T-cell (primary cell): ENCODE results near the gene EFHC1. TPM values are rescaled to one million over a fixed set of nuclear protein-coding genes. Genes with fewer than 3 reads are reported as not detected.
"Not testable (repeated sequence)": the region's sequence is repeated elsewhere in the genome, so short reads cannot be mapped to it uniquely, and the experiment has no call there.

Experiments
- ATAC-seq, 4 experiments: fragments of 200-7000 bp in 3 of 4; fragments of 150-1000 bp in 1 of 4; cut with Tn5 transposase; replicated peaks in 1 of 4; 1 replicate in 3 of 4; 2 replicates in 1 of 4; pipeline ENCODE4 v1.10.0; 2021; ENCODE audit warnings: moderate library complexity in 3 of 4, mild to moderate bottlenecking in 2 of 4, moderate number of reproducible peaks in 1 of 4
- CTCF ChIA-PET, 2 donors: fragments of 300-600 bp; sonication (Branson Sonifier 250); formaldehyde crosslinking; loops; one replicate each; lab custom pipeline; 2022; ENCODE audit warnings: antibody characterized with exemption in 2 of 2; lab: Charles Lee
- POLR2A ChIA-PET, 2 donors: fragments of 300-600 bp; sonication (Branson Sonifier 250); formaldehyde crosslinking; loops; one replicate each; lab custom pipeline; 2022; ENCODE audit warnings: antibody characterized with exemption in 2 of 2; lab: Charles Lee
- DNase-seq, 35 experiments: peaks; one replicate each; pipeline versions ENCODE4 v3.0.0 to v3.0.0-alpha.2; 2013 to 2023
- H3K27ac ChIP-seq: one replicate; pipeline ENCODE4 v1.5.1; 2013; ENCODE audit warnings: low read length
- H3K27me3 ChIP-seq, 2 experiments: replicated peaks in 1 of 2; 1 replicate in 1 of 2; 2 replicates in 1 of 2; pipeline versions ENCODE4 v1.6.1 to v1.7.0; 2013; ENCODE audit warnings: low read length in 1 of 2, mixed read lengths in 1 of 2; ENCODE audit not compliant: control insufficient read depth in 2 of 2, insufficient read depth in 2 of 2; ENCODE audit errors: extremely low read depth in 1 of 2
- H3K36me3 ChIP-seq, 2 donors: 1 replicate in 1 of 2; 2 replicates in 1 of 2; pipeline versions ENCODE4 v1.6.1 to v1.7.0; 2013; ENCODE audit warnings: low read length in 1 of 2; ENCODE audit not compliant: control insufficient read depth in 2 of 2, insufficient read depth in 1 of 2; ENCODE audit errors: extremely low read depth in 1 of 2
- H3K4me1 ChIP-seq, 2 experiments: 1 replicate in 1 of 2; 2 replicates in 1 of 2; pipeline versions ENCODE4 v1.6.1 to v1.7.0; 2013; ENCODE audit warnings: low read length in 2 of 2, mixed read lengths in 1 of 2; ENCODE audit not compliant: insufficient read depth in 2 of 2, control insufficient read depth in 1 of 2; ENCODE audit errors: extremely low read depth in 1 of 2
- H3K4me3 ChIP-seq, 2 donors: 1 replicate in 1 of 2; 2 replicates in 1 of 2; pipeline versions ENCODE4 v1.5.1 to v1.7.0; 2013; ENCODE audit warnings: mild to moderate bottlenecking in 2 of 2, low read length in 1 of 2, moderate library complexity in 1 of 2; ENCODE audit not compliant: control insufficient read depth in 1 of 2; ENCODE audit errors: extremely low read depth in 1 of 2
- H3K9me3 ChIP-seq: 2 replicates; pipeline ENCODE4 v1.7.0; 2013
- H3K27ac Mint-ChIP-seq, 2 donors: one replicate each; pipeline ENCODE4 v1.8.0; 2020 to 2021; ENCODE audit warnings: mild to moderate bottlenecking in 2 of 2, mixed read lengths in 2 of 2
- H3K27me3 Mint-ChIP-seq, 2 donors: one replicate each; pipeline ENCODE4 v1.8.0; 2021 to 2022; ENCODE audit warnings: mixed read lengths in 2 of 2
- H3K36me3 Mint-ChIP-seq: one replicate; pipeline ENCODE4 v1.8.0; 2021; ENCODE audit warnings: mixed read lengths
- H3K4me1 Mint-ChIP-seq, 3 donors: one replicate each; pipeline ENCODE4 v1.8.0; 2020 to 2022; ENCODE audit warnings: mixed read lengths in 3 of 3, mild to moderate bottlenecking in 1 of 3
- H3K4me3 Mint-ChIP-seq, 3 donors: one replicate each; pipeline ENCODE4 v1.8.0; 2020 to 2022; ENCODE audit warnings: mild to moderate bottlenecking in 3 of 3, mixed read lengths in 3 of 3, moderate library complexity in 3 of 3
- H3K9me3 Mint-ChIP-seq, 3 donors: one replicate each; pipeline ENCODE4 v1.8.0; 2020 to 2022; ENCODE audit warnings: mixed read lengths in 3 of 3
- WGBS: methylation state at CpG from one replicate; pipeline ENCODE4 v1.1.5; 2013; ENCODE audit warnings: missing lambda C conversion rate; ENCODE audit not compliant: insufficient coverage; 5-methylcytosine and 5-hydroxymethylcytosine counted together
- total RNA-seq, 35 experiments: library from RNA in 6 of 35; stranded (reverse) in 6 of 35; fragments of 120-200 nt in 1 of 35; gene quantifications; one replicate each; pipeline versions ENCODE4 v1.2.1 to v1.2.4 and lab custom pipeline; 2013 to 2026

Gene EFHC1
- total RNA-seq, 5 donors from 2014 or later (not counting 1 experiment from before 2014, with no cell fraction given), result 4.5 to 8.6 (median 6.2) TPM

DNA sequence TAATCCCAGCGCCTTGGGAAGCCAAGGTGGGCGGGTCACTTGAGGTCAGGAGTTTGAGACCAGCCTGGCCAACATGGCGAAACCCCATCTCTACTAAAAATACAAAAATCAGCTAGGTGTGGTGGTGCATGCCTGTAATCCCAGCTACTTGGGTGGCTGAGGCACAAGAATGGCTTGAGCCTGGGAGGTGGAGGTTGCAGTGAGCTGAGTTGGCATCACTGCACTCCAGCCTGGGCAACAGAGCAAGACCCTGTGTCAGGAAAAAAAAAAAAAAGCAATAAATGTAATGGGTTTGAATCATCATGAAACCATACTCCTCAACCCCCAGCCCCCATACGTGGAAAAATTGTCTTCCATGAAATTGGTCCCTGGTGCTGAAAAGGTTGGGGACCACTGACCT lies 32.0 kb upstream of the EFHC1 start:
- WGBS, result no CpG with 5 or more reads among the region's 4 CpGs
- H3K27me3 Mint-ChIP-seq, H3K36me3 ChIP-seq, H3K27me3 ChIP-seq, H3K9me3 ChIP-seq, DNase-seq, H3K4me3 ChIP-seq, H3K9me3 Mint-ChIP-seq, ATAC-seq, H3K4me3 Mint-ChIP-seq: not testable (repeated sequence)
- peaks cover 19% of the 10 kb centered on the region for H3K36me3 Mint-ChIP-seq
- Histone ChIP-seq H3K4me1 (peaks cover 34 to 54% of the 10 kb centered on the region in 2 experiments), H3K27ac (peak overlapping the region; percentile 89)
- ChIA-PET POLR2A (interaction anchor here in 1 of 2 donors (0.7 kb wide), 1 partner anchor 11 kb away, joined by 6 read pairs; no protein-coding TSS in a partner anchor), CTCF (interaction anchor here (0.7 to 4.8 kb wide), 7 partner anchors 12 to 127 kb away, joined by 3 to 28 read pairs (median 8); no protein-coding TSS in a partner anchor)
- peak overlapping the region; percentile 96 to 98 for H3K27ac Mint-ChIP-seq
- peaks cover 84 to 92% (median 88%) of the 10 kb centered on the region in 3 donors for H3K4me1 Mint-ChIP-seq

DNA sequence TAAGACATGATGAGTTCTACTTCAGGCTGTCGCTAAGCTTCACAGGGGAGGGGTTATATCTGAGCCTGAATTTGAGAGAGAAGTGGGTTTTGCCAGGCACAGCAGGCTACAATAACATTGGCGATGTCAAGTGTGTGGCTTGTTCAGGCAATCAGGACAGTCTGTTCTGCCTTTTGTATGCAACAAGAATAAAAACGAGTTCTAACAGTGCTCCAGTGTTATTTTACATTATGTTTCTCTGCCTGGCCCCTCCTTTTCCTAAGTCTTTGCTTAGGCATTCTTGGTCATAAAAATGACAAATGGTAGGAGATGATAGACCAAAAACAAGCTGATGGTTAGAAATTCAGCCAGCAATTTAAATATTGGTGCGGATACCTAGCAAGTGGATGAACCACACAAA lies 31.4 kb upstream of the EFHC1 start:
- Mint-ChIP-seq H3K36me3 (peaks cover 17% of the 10 kb centered on the region), H3K4me1 (peaks cover 87 to 96% (median 92%) of the 10 kb centered on the region in 3 donors), H3K9me3 (peaks cover 0 to 3% (median 0%) of the 10 kb centered on the region in 3 donors), H3K4me3 (peak overlapping the region in 1 of 3 donors; percentile 81), H3K27me3 (no peaks in the 10 kb centered on the region), H3K27ac (peak overlapping the region; percentile 96 to 98)
- ChIA-PET CTCF (interaction anchor here (0.6 to 4.8 kb wide), 13 partner anchors 9 to 263 kb away, joined by 3 to 88 read pairs (median 9); no protein-coding TSS in a partner anchor), POLR2A (interaction anchor here in 1 of 2 donors (1.7 to 1.9 kb wide), 3 partner anchors 10 to 104 kb away, joined by 8 to 17 read pairs (median 9); partner anchors contain the start of genes MCM3 and PAQR8)
- Histone ChIP-seq H3K4me3 (no peak overlapping the region), H3K36me3 (peaks cover 0 to 7% of the 10 kb centered on the region in 2 donors), H3K27ac (peak overlapping the region; percentile 89), H3K4me1 (peaks cover 41 to 57% of the 10 kb centered on the region in 2 experiments), H3K27me3 (no peaks in the 10 kb centered on the region), H3K9me3 (no peaks in the 10 kb centered on the region)
- DNase-seq, result peak in 3 of 35 experiments; percentile 17 to 63 (median 41)
- 61% methylated on average over 3 of the region's 4 CpGs for WGBS
- ATAC-seq, result no peak

DNA sequence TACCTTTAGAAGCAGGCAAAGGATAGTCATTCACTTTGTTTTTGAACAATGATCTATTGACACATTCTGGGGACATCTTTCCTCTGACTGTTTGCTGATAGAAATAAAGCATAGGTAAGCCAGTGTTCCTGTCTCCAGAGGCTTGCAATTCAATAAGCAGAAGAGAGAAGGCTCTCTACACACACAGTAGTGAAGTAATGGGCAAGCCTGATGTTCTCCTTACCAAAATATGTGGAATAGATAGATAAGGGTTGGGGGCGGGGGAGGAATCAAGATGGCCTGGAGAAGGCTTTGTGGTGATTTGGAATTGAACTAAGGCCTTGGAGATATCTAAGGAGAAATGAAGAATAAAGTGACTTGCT lies 30.9 kb upstream of the EFHC1 start:
- DNase-seq (peak in 2 of 35 experiments; percentile 25 to 26), ATAC-seq (peak in 1 of 4 experiments; percentile 8)
- Histone ChIP-seq H3K9me3 (no peaks in the 10 kb centered on the region), H3K36me3 (peaks cover 0 to 7% of the 10 kb centered on the region in 2 donors), H3K4me3 (no peak overlapping the region), H3K4me1 (peaks cover 45 to 60% of the 10 kb centered on the region in 2 experiments), H3K27ac (peak overlapping the region; percentile 89), H3K27me3 (no peaks in the 10 kb centered on the region)
- H3K4me3 Mint-ChIP-seq, result peak overlapping the region; percentile 68 to 81 (median 81)
- H3K36me3 Mint-ChIP-seq, result peaks cover 12% of the 10 kb centered on the region
- H3K27me3 Mint-ChIP-seq, result no peaks in the 10 kb centered on the region
- ChIA-PET POLR2A (interaction anchor here (0.6 to 2.0 kb wide), 7 partner anchors 10 to 104 kb away, joined by 3 to 17 read pairs (median 8); partner anchors contain the start of genes MCM3 (in 1 of the 2) and PAQR8 (in 1 of the 2)), CTCF (interaction anchor here (0.6 to 4.8 kb wide), 24 partner anchors 9 to 281 kb away, joined by 3 to 88 read pairs (median 6); partner anchors contain the start of genes EFHC1 (in 1 of the 2), MCM3 (in 1 of the 2) and PAQR8 (in 1 of the 2))
- peak overlapping the region; percentile 96 to 98 for H3K27ac Mint-ChIP-seq
- 75% methylated on average over 1 of the region's 1 CpG for WGBS
- H3K4me1 Mint-ChIP-seq, result peaks cover 87 to 96% (median 92%) of the 10 kb centered on the region in 3 donors
- peaks cover 0 to 3% (median 0%) of the 10 kb centered on the region in 3 donors for H3K9me3 Mint-ChIP-seq

DNA sequence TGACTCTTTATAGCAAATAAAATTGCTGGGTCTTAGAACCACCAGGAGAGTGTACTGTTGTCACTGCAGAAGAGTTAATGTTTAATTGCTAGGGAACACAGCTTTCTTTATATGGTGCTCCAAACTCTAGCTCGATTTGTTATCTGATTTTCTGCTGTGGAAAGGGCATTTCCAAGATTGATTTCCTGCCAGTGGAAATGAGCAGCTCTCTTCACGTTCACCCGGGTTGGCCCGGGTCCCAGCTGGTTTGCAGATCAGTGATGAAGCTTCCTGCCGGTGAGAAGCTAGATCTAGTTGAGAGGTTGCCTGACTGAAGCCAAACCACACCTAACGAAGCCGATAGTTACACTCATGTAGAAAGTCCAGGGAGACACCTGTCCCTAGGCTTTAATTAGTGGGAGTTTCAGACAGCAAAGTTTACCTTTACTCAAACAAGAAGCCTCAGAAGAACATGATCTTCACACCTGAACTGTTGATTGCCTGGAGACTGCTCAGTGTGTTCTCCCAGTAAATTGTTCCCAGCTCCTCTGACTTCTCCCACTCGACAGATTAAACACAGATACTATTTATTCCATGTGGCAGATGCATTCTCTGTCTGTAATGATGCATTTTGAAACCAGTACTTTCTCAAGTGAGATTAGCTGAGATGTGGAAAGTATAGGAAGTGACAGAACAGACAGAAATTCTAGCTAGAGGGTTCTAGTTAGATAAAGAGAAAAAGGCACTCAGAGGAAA lies 30.3 kb upstream of the EFHC1 start:
- Mint-ChIP-seq H3K9me3 (peaks cover 0 to 3% (median 0%) of the 10 kb centered on the region in 3 donors), H3K36me3 (peaks cover 8% of the 10 kb centered on the region), H3K27me3 (no peaks in the 10 kb centered on the region), H3K4me3 (peak overlapping the region; percentile 68 to 81 (median 81)), H3K27ac (peak overlapping the region; percentile 96 to 98), H3K4me1 (peaks cover 85 to 96% (median 92%) of the 10 kb centered on the region in 3 donors)
- 0% methylated on average over 3 of the region's 8 CpGs for WGBS
- Histone ChIP-seq H3K36me3 (peaks cover 0 to 7% of the 10 kb centered on the region in 2 donors), H3K27me3 (no peaks in the 10 kb centered on the region), H3K27ac (peak overlapping the region; percentile 89), H3K9me3 (no peaks in the 10 kb centered on the region), H3K4me1 (peaks cover 50 to 65% of the 10 kb centered on the region in 2 experiments), H3K4me3 (peak overlapping the region; percentile 25 to 29)
- ATAC-seq, result peak; percentile 48 to 69 (median 64)
- ChIA-PET POLR2A (interaction anchor here (0.5 to 2.0 kb wide), 12 partner anchors 9 to 226 kb away, joined by 3 to 17 read pairs (median 5); partner anchors contain the start of genes MCM3 (in 1 of the 2) and PAQR8 (in 1 of the 2)), CTCF (interaction anchor here (0.6 to 4.8 kb wide), 35 partner anchors 8 to 280 kb away, joined by 3 to 88 read pairs (median 5); partner anchors contain the start of genes EFHC1 (in 2 of the 2), PAQR8 (in 2 of the 2) and MCM3 (in 1 of the 2))
- peak; percentile 22 to 77 (median 57) for DNase-seq

DNA sequence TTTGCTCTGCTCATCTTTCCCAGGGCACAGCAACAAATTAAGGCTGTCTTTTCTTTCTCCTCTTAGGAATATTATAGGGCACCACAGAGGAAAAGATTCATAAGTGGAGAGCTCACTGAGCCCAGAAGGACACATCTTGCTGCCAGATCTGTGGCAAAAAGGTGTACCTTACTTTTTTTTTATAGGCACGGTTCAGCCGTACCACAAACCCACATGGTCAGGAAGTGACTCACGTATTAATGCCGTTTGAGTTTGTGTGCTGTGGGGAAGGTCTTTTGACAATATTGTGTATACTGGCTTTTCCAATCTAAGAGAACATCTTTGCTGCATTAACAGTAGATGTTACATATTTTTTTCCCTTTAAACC lies 29.8 kb upstream of the EFHC1 start:
- Histone ChIP-seq H3K4me1 (peaks cover 56 to 64% of the 10 kb centered on the region in 2 experiments), H3K27ac (peak overlapping the region; percentile 89), H3K27me3 (no peaks in the 10 kb centered on the region), H3K36me3 (peaks cover 0 to 7% of the 10 kb centered on the region in 2 donors), H3K4me3 (peak overlapping the region; percentile 25 to 29), H3K9me3 (no peaks in the 10 kb centered on the region)
- H3K4me1 Mint-ChIP-seq, result peaks cover 83 to 93% (median 90%) of the 10 kb centered on the region in 3 donors
- DNase-seq (peak; percentile 18 to 87 (median 48)), ATAC-seq (peak; percentile 69 to 76 (median 72))
- H3K4me3 Mint-ChIP-seq, result peak overlapping the region; percentile 68 to 81 (median 81)
- POLR2A ChIA-PET, result interaction anchor here (0.5 to 2.0 kb wide), 9 partner anchors 9 to 108 kb away, joined by 3 to 17 read pairs (median 5); partner anchors contain the start of genes MCM3 (in 1 of the 2) and PAQR8 (in 1 of the 2)
- peaks cover 0 to under 1% (median 0%) of the 10 kb centered on the region in 3 donors for H3K9me3 Mint-ChIP-seq
- WGBS, result no CpG with 5 or more reads among the region's 4 CpGs
- H3K27ac Mint-ChIP-seq, result peak overlapping the region; percentile 96 to 98
- peaks cover 4% of the 10 kb centered on the region for H3K36me3 Mint-ChIP-seq
- no peaks in the 10 kb centered on the region for H3K27me3 Mint-ChIP-seq
- CTCF ChIA-PET, result interaction anchor here (0.6 to 4.8 kb wide), 28 partner anchors 8 to 273 kb away, joined by 3 to 88 read pairs (median 6); partner anchors contain the start of genes EFHC1 (in 2 of the 2), PAQR8 (in 2 of the 2) and MCM3 (in 1 of the 2)
